T-helper 2 cell treated with Interferon-gamma antibody and Interleukin-4, amounts not matched to agents 100 ng/mL and 5 ng/mL, for 36 hours (primary cell): Measurements from ENCODE around the gene FGFBP3. TPM values are rescaled to one million over a fixed set of nuclear protein-coding genes. Genes with fewer than 3 reads are reported as not detected.

Experiments used
- intact Hi-C: fragments of 100-400 bp; cut with micrococcal nuclease; formaldehyde crosslinking; loops from one replicate; pipeline ENCODE4 v1.15.1; 2023
- total RNA-seq: library from RNA; stranded (reverse); gene quantifications from 2 replicates; pipeline ENCODE4 v1.2.3, GENCODE V29; 2022

FGFBP3 gene
- total RNA-seq, 1 donor from 2014 or later = 1.3 TPM

GRCh38 chr10:91864099-91864498 lies 45.2 kb downstream of the FGFBP3 start:
- intact Hi-C loops = no loop called here

- intact Hi-C loops = no loop called here
Observed at GRCh38 chr10:91860885-91861284, 48.4 kb downstream of the FGFBP3 start.

- intact Hi-C loops = loop anchor here (5.0 kb wide), 1 partner anchor 51 kb away; the partner anchor contains the start of gene FGFBP3
Observed at GRCh38 chr10:91856637-91857036, 52.6 kb downstream of the FGFBP3 start.

Other genes with a start within 250 kb of the FGFBP3 start
- gene TNKS2, start 111.1 kb downstream of the FGFBP3 start, total RNA-seq = 30.0 and 30.2 TPM in 2 replicates
- 45.3 and 47.6 TPM in 2 replicates for gene BTAF1, start 14.3 kb upstream of the FGFBP3 start, total RNA-seq